ENCODE measurements around the gene C4BPB. TPM values are rescaled to one million over a fixed set of nuclear protein-coding genes. Genes with fewer than 3 reads are reported as not detected.

C4BPB gene
- total RNA-seq, result 1 to 10 TPM; 3.0 to 4.2 TPM

GRCh38 chr1:207088701-207089626 is at the start of gene C4BPB:
TSS of gene C4BPB (plus strand) at chr1:207088860. CDS start at chr1:207089532, 672 bp downstream.

GRCh38 chr1:207051191-207051943 is 37.3 kb upstream of the C4BPB start, which contains the start of gene YOD1:
TSS of gene YOD1 (minus strand) at chr1:207051208. CDS start at chr1:207051030, 178 bp downstream.

GRCh38 chr1:207052911-207053769 is 35.5 kb upstream of the C4BPB start, which contains the start of gene PFKFB2:
TSS of gene PFKFB2 (plus strand) at chr1:207053275. CDS start at chr1:207054718, 1,443 bp downstream.

GRCh38 chr1:207103892-207104373 is 15.3 kb downstream of the C4BPB start, which contains the start of gene C4BPA:
TSS of gene C4BPA (plus strand) at chr1:207104233. CDS start at chr1:207113026, 8,793 bp downstream.

Other genes with a start within 250 kb of the C4BPB start
- not detected for gene IL20, start 223.2 kb upstream of the C4BPB start, total RNA-seq
- under 1 TPM; 0.33 to 0.60 TPM for gene IL24, start 191.4 kb upstream of the C4BPB start, total RNA-seq
- 100 to 1,000 TPM; 221 to 226 TPM for gene FCMR, start 166.9 kb upstream of the C4BPB start, total RNA-seq
- not detected for gene PIGR, start 142.4 kb upstream of the C4BPB start, total RNA-seq
- not detected for gene FCAMR, start 118.4 kb upstream of the C4BPB start, total RNA-seq
- gene C1orf116, start 56.1 kb upstream of the C4BPB start, total RNA-seq, result not detected
- 1 to 10 TPM; 7.3 to 7.7 TPM for gene YOD1, start 37.7 kb upstream of the C4BPB start, total RNA-seq
- 1 to 10 TPM; 4.7 to 4.9 TPM for gene PFKFB2, start 35.6 kb upstream of the C4BPB start, total RNA-seq
- gene C4BPA, start 15.4 kb downstream of the C4BPB start, total RNA-seq, result not detected
- 100 to 1,000 TPM; 126 to 132 TPM for gene CD55, start 232.8 kb downstream of the C4BPB start, total RNA-seq